ENCODE measurements around the gene PLAAT5. TPM values are rescaled to one million over a fixed set of nuclear protein-coding genes. Genes with fewer than 3 reads are reported as not detected.
A peak's percentile ranks its signal among the peaks of the same experiment; 100 is the strongest.

The PLAAT5 gene
- total RNA-seq, 2 donors from 2014 or later: 14.0 to 18.1 TPM

DNA sequence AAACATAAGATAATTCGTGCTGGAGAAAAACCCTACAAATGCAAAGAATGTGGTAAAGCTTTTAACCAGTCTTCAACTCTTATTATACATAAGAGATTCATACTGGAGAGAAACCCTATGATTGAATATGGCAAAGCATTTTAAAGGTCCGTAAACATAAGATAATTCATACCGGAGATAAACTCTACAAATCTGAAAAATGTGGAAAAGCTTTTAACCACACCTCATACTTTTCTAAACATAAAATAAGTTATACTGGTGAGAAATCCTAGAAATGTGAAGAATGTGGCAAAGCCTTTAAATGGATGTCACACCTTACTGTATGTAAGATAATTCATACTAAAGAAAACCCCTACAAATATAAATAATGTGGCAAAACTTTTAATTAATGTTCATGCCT lies 20.7 kb downstream of the PLAAT5 start:
- no peak for DNase-seq
- H3K4me1 Mint-ChIP-seq: no peaks in the 10 kb centered on the region
- Histone ChIP-seq H3K36me3 (ENCODE audit: control insufficient read depth, insufficient read depth, low read length) (no peaks in the 10 kb centered on the region), H3K27me3 (ENCODE audit: control insufficient read depth, insufficient read depth, low read length, poor library complexity, severe bottlenecking) (no peaks in the 10 kb centered on the region), H3K9me3 (ENCODE audit: control insufficient read depth, low read length) (peaks cover 47% of the 10 kb centered on the region), H3K9ac (ENCODE audit: extremely low read depth, low read length, poor library complexity, severe bottlenecking) (no peak overlapping the region), H3K4me1 (ENCODE audit: control insufficient read depth, insufficient read depth, low read length) (no peaks in the 10 kb centered on the region), H3K4me3 (ENCODE audit: low read length) (peak overlapping the region; percentile 26), H3K27ac (ENCODE audit: low read depth, low read length) (no peak overlapping the region)
- 94% methylated on average over 3 of the region's 3 CpGs; no CpG with 5 or more reads in 1 of the 2 experiments for WGBS, 2 experiments (ENCODE audit: insufficient coverage in 1 of 2, insufficient read length in 1 of 2)
- TF ChIP-seq, protein P1, sequence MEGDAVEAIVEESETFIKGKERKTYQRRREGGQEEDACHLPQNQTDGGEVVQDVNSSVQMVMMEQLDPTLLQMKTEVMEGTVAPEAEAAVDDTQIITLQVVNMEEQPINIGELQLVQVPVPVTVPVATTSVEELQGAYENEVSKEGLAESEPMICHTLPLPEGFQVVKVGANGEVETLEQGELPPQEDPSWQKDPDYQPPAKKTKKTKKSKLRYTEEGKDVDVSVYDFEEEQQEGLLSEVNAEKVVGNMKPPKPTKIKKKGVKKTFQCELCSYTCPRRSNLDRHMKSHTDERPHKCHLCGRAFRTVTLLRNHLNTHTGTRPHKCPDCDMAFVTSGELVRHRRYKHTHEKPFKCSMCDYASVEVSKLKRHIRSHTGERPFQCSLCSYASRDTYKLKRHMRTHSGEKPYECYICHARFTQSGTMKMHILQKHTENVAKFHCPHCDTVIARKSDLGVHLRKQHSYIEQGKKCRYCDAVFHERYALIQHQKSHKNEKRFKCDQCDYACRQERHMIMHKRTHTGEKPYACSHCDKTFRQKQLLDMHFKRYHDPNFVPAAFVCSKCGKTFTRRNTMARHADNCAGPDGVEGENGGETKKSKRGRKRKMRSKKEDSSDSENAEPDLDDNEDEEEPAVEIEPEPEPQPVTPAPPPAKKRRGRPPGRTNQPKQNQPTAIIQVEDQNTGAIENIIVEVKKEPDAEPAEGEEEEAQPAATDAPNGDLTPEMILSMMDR (conservative IDR thresholded peaks at IDR 0.05): no peak
- H3K4me3 Mint-ChIP-seq: no peak overlapping the region
- no peaks in the 10 kb centered on the region for H3K27me3 Mint-ChIP-seq (ENCODE audit: insufficient read depth)
- H3K27ac Mint-ChIP-seq: no peak overlapping the region
- H3K36me3 Mint-ChIP-seq (ENCODE audit: low read depth): peaks cover 46% of the 10 kb centered on the region
- H3K9me3 Mint-ChIP-seq: peaks cover 36% of the 10 kb centered on the region

DNA sequence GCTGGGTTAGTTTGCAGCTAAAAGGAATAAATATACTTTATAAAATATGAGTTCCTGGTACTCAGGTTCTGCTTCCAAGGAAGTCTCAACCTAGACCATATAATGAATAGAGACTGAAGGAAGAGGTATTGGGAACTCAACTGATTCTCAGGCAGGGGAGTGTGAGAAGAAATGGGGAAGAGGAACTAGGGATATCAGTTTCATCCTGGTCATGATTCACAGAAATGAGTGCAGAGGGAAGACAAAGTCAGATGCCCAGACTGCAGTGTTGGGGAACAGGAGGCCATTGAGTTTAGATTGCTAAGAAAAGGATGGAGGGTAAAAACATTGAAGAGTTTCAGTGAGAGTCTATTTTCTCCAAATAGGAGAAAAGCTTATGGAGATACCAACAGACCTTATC lies 28.8 kb downstream of the PLAAT5 start:
- Histone ChIP-seq H3K9me3 (ENCODE audit: control insufficient read depth, low read length) (no peaks in the 10 kb centered on the region), H3K4me3 (ENCODE audit: low read length) (no peak overlapping the region), H3K36me3 (ENCODE audit: control insufficient read depth, insufficient read depth, low read length) (no peaks in the 10 kb centered on the region), H3K27me3 (ENCODE audit: control insufficient read depth, insufficient read depth, low read length, poor library complexity, severe bottlenecking) (no peaks in the 10 kb centered on the region), H3K27ac (ENCODE audit: low read depth, low read length) (no peak overlapping the region), H3K9ac (ENCODE audit: extremely low read depth, low read length, poor library complexity, severe bottlenecking) (no peak overlapping the region), H3K4me1 (ENCODE audit: control insufficient read depth, insufficient read depth, low read length) (peaks cover 7% of the 10 kb centered on the region)
- peaks cover 55% of the 10 kb centered on the region for H3K36me3 Mint-ChIP-seq (ENCODE audit: low read depth)
- no peak for DNase-seq
- H3K4me1 Mint-ChIP-seq: peaks cover 6% of the 10 kb centered on the region
- H3K9me3 Mint-ChIP-seq: peaks cover 1% of the 10 kb centered on the region
- H3K4me3 Mint-ChIP-seq: no peak overlapping the region
- TF ChIP-seq, protein P1 (conservative IDR thresholded peaks at IDR 0.05): no peak
- no peaks in the 10 kb centered on the region for H3K27me3 Mint-ChIP-seq (ENCODE audit: insufficient read depth)
- no peak overlapping the region for H3K27ac Mint-ChIP-seq

DNA sequence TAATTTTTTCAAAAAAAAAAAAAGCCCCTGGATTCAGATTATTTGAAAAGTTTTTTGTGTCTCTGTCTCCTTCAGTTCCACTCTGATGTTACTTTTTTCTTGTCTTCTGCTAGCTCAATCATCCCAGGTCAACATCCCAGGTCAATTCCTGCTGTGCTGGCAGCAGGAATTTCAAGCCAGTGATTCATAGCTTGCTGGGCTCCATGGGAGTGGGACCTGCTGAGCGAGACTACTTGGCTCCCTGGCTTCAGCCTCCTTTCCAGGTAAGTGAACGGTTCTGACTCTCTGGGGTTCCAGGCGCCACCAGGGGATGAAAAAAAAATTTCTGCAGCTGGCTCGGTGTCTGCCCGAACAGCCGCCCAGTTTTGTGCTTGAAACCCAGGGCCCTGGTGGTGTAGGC lies 31.4 kb downstream of the PLAAT5 start:
- H3K27ac Mint-ChIP-seq: no peak overlapping the region
- no peaks in the 10 kb centered on the region for H3K27me3 Mint-ChIP-seq (ENCODE audit: insufficient read depth)
- no peaks in the 10 kb centered on the region for H3K27me3 ChIP-seq (ENCODE audit: control insufficient read depth, insufficient read depth, low read length, poor library complexity, severe bottlenecking)

More for the DNA sequence above, 31.4 kb downstream of the PLAAT5 start:
- Mint-ChIP-seq H3K4me1 (peaks cover 7% of the 10 kb centered on the region), H3K4me3 (no peak overlapping the region), H3K36me3 (ENCODE audit: low read depth) (peaks cover 31% of the 10 kb centered on the region), H3K9me3 (peaks cover 1% of the 10 kb centered on the region)
- Histone ChIP-seq H3K4me1 (ENCODE audit: control insufficient read depth, insufficient read depth, low read length) (peaks cover 7% of the 10 kb centered on the region), H3K36me3 (ENCODE audit: control insufficient read depth, insufficient read depth, low read length) (no peaks in the 10 kb centered on the region), H3K4me3 (ENCODE audit: low read length) (peak overlapping the region; percentile 13), H3K9me3 (ENCODE audit: control insufficient read depth, low read length) (no peaks in the 10 kb centered on the region), H3K9ac (ENCODE audit: extremely low read depth, low read length, poor library complexity, severe bottlenecking) (no peak overlapping the region), H3K27ac (ENCODE audit: low read depth, low read length) (no peak overlapping the region)
- 49 to 70% methylated on average over 6 of the region's 6 CpGs for WGBS, 2 experiments (ENCODE audit: insufficient coverage in 1 of 2, insufficient read length in 1 of 2)
- peak; percentile 92 for DNase-seq
- TF ChIP-seq, protein P1 (conservative IDR thresholded peaks at IDR 0.05): peak; percentile 23
